ENCODE measurements around the gene MRPL36. TPM values are rescaled to one million over a fixed set of nuclear protein-coding genes. Genes with fewer than 3 reads are reported as not detected.

Gene MRPL36
- total and polyA plus RNA-seq, 2 donors (not counting 3 experiments of a cell fraction or from before 2014, with no cell fraction given) = 70.3 to 72.7 TPM

GRCh38 chr5:1761453-1761755 lies 38.2 kb downstream of the MRPL36 start:
- TF ChIP-seq POLR2A (IDR thresholded peaks at IDR 0.05; ENCODE audit: low read depth, low read length) (no peak), POLR2AphosphoS5 (IDR thresholded peaks at IDR 0.05; ENCODE audit: insufficient read depth, low read depth, low read length) (no peak), CTCF (IDR thresholded peaks at IDR 0.05; ENCODE audit: extremely low read depth in 1 of 2, insufficient read depth in 1 of 2, low read depth in 1 of 2, low read length in 2 of 2) (no peak), FOS (IDR thresholded peaks at IDR 0.05; ENCODE audit: borderline replicate concordance, insufficient read depth, low read length) (no peak), GATA2 (IDR thresholded peaks at IDR 0.05; ENCODE audit: insufficient read depth, insufficient read length, low read depth, low read length) (no peak), MYC (IDR thresholded peaks at IDR 0.05; ENCODE audit: low read depth, low read length) (no peak)
- Histone ChIP-seq H3K27me3 (ENCODE audit: control insufficient read depth in 2 of 2, insufficient read depth in 2 of 2, low read length in 2 of 2) (peaks cover 0 to 2% of the 10 kb centered on the region in 2 experiments), H3K9ac (replicated peaks; ENCODE audit: extremely low read depth, insufficient read depth, low read length) (no peak overlapping the region), H3K4me2 (ENCODE audit: insufficient read depth, low read length) (no peak overlapping the region), H4K20me1 (replicated peaks; ENCODE audit: control insufficient read depth, extremely low read depth, insufficient read depth, low read length) (no peaks in the 10 kb centered on the region), H3K4me1 (ENCODE audit: control insufficient read depth, extremely low read depth, insufficient read depth, low read length) (no peaks in the 10 kb centered on the region), H3K27ac (ENCODE audit: insufficient read depth, low read depth, low read length) (no peak overlapping the region), H3K9me1 (replicated peaks; ENCODE audit: control insufficient read depth, extremely low read depth, insufficient read depth, low read length) (no peaks in the 10 kb centered on the region), H3K4me3 (replicated peaks in 1 of 3; ENCODE audit: insufficient read depth in 1 of 3, low read depth in 1 of 3, low read length in 3 of 3) (no peak overlapping the region), H3K36me3 (ENCODE audit: control insufficient read depth in 2 of 2, extremely low read depth in 1 of 2, insufficient read depth in 2 of 2, low read length in 2 of 2) (no peaks in the 10 kb centered on the region), H3K9me3 (replicated peaks; ENCODE audit: control insufficient read depth, insufficient read depth, low read length) (no peaks in the 10 kb centered on the region), H3K79me2 (ENCODE audit: control insufficient read depth, insufficient read depth, low read length) (no peaks in the 10 kb centered on the region), H2AFZ (ENCODE audit: low read depth, low read length) (no peak overlapping the region)
- no peak for DNase-seq (ENCODE audit: low read depth, low spot score)
- intact Hi-C loops (cut with micrococcal nuclease) (no loop called here), dilution Hi-C loops (cut with MboI; ENCODE audit: extremely low pct_ligation_motif_present, low sequenced_read_pairs) (no loop called here)
- ChIA-PET CTCF (interaction anchor here (1.2 kb wide), 1 partner anchor 278 kb away, joined by 4 read pairs; no protein-coding TSS in a partner anchor), POLR2A (no interaction called here)
- BruUV-seq (replicated peaks) = no TSS peak
- FAIRE-seq = no peak

Measured in endothelial cell of umbilical vein (primary cell).